Neural progenitor cell (in vitro differentiated cells): Measurements from ENCODE around the gene PARD3B. TPM values are rescaled to one million over a fixed set of nuclear protein-coding genes. Genes with fewer than 3 reads are reported as not detected.

Experiments used
- DNase-seq: peaks from one replicate; pipeline ENCODE4 v3.0.0-alpha.2; 2016; ENCODE audit warnings: low spot score
- H2AFZ ChIP-seq: fragments of 200-600 bp; sonication (generic); replicated peaks from 2 replicates; pipeline ENCODE4 v1.6.1; 2016; ENCODE audit warnings: antibody characterized with exemption
- H3F3A ChIP-seq: fragments of 200-600 bp; sonication (generic); 2 replicates; pipeline ENCODE4 v1.6.1; 2016; ENCODE audit warnings: antibody characterized with exemption, low read depth
- H3K27ac ChIP-seq: fragments of 200-600 bp; sonication (generic); 2 replicates; pipeline ENCODE4 v1.5.1; 2016; ENCODE audit warnings: mild to moderate bottlenecking
- H3K27me3 ChIP-seq: fragments of 200-600 bp; sonication (generic); 2 replicates; pipeline ENCODE4 v1.6.1; 2016; ENCODE audit warnings: mild to moderate bottlenecking, moderate library complexity
- H3K36me3 ChIP-seq: fragments of 200-600 bp; sonication (generic); 2 replicates; pipeline ENCODE4 v1.5.1; 2016
- H3K4me1 ChIP-seq: fragments of 200-600 bp; sonication (generic); 2 replicates; pipeline ENCODE4 v1.6.1; 2016; ENCODE audit warnings: mixed run types
- H3K4me2 ChIP-seq: fragments of 200-600 bp; sonication (generic); 2 replicates; pipeline ENCODE4 v1.6.1; 2016
- H3K4me3 ChIP-seq: fragments of 200-600 bp; sonication (generic); 2 replicates; pipeline ENCODE4 v1.5.1; 2016
- H3K79me2 ChIP-seq: fragments of 200-600 bp; sonication (generic); 2 replicates; pipeline ENCODE4 v1.6.1; 2016; ENCODE audit warnings: low read depth
- H3K9ac ChIP-seq: fragments of 200-600 bp; sonication (generic); 2 replicates; pipeline ENCODE4 v1.6.1; 2016
- H3K9me3 ChIP-seq: fragments of 200-600 bp; sonication (generic); 2 replicates; pipeline ENCODE4 v1.5.1; 2016; ENCODE audit warnings: low read depth
- H4K20me1 ChIP-seq: fragments of 200-600 bp; sonication (generic); 2 replicates; pipeline ENCODE4 v1.6.1; 2016; ENCODE audit warnings: low read depth
- H3K27ac Mint-ChIP-seq: 3 replicates; pipeline ENCODE4 v1.8.0; 2021; ENCODE audit warnings: mixed read lengths
- H3K27me3 Mint-ChIP-seq: 2 replicates; pipeline ENCODE4 v1.8.0; 2022; ENCODE audit warnings: low read depth, mild to moderate bottlenecking, inconsistent platforms, moderate library complexity, mixed read lengths; ENCODE audit not compliant: insufficient read depth
- H3K36me3 Mint-ChIP-seq: 3 replicates; pipeline ENCODE4 v1.8.0; 2021; ENCODE audit warnings: mixed read lengths
- H3K4me1 Mint-ChIP-seq: 3 replicates; pipeline ENCODE4 v1.8.0; 2021; ENCODE audit warnings: mixed read lengths
- H3K4me3 Mint-ChIP-seq: 3 replicates; pipeline ENCODE4 v1.8.0; 2021; ENCODE audit warnings: mild to moderate bottlenecking, moderate library complexity, mixed read lengths
- H3K9me3 Mint-ChIP-seq: 3 replicates; pipeline ENCODE4 v1.8.0; 2020; ENCODE audit warnings: mixed read lengths
- CTCF ChIP-seq: fragments of 200-600 bp; sonication (generic); IDR thresholded peaks from 2 replicates; pipeline ENCODE4 v1.5.1; 2017; ENCODE audit warnings: antibody characterized with exemption, mild to moderate bottlenecking
- EZH2 ChIP-seq: fragments of 200-600 bp; sonication (generic); IDR thresholded peaks from 2 replicates; pipeline ENCODE4 v1.6.1; 2017; ENCODE audit warnings: antibody characterized with exemption, mild to moderate bottlenecking, moderate library complexity
- EZH2phosphoT487 ChIP-seq: fragments of 200-600 bp; sonication (generic); IDR thresholded peaks from 2 replicates; pipeline ENCODE4 v1.6.1; 2017; ENCODE audit warnings: antibody characterized with exemption
- total RNA-seq: library from RNA; depleted of rRNA; stranded (reverse); fragments of >200 nt; gene quantifications from 2 replicates; pipeline ENCODE4 v1.2.3, GENCODE V29; 2015; ENCODE audit warnings: low replicate concordance

The PARD3B gene
- total RNA-seq, 1 donor from 2014 or later: 8.4 TPM

- no peaks in the 10 kb centered on the region for H3K79me2 ChIP-seq
- H3K9me3 ChIP-seq: no peaks in the 10 kb centered on the region
- no peaks in the 10 kb centered on the region for H3K4me1 ChIP-seq
- H3K4me3 ChIP-seq: no peak overlapping the region
- H3F3A ChIP-seq: peaks cover 8% of the 10 kb centered on the region
- Mint-ChIP-seq H3K9me3 (no peaks in the 10 kb centered on the region), H3K27ac (no peak overlapping the region), H3K36me3 (peaks cover 3% of the 10 kb centered on the region), H3K4me3 (no peak overlapping the region), H3K27me3 (no peaks in the 10 kb centered on the region), H3K4me1 (peaks cover 7% of the 10 kb centered on the region)
- no peak for DNase-seq
- no peak overlapping the region for H2AFZ ChIP-seq
- no peak overlapping the region for H3K27ac ChIP-seq
- no peak overlapping the region for H3K9ac ChIP-seq
- H3K4me2 ChIP-seq: no peak overlapping the region
- no peaks in the 10 kb centered on the region for H3K27me3 ChIP-seq
- H3K36me3 ChIP-seq: no peaks in the 10 kb centered on the region
- no peaks in the 10 kb centered on the region for H4K20me1 ChIP-seq
- TF ChIP-seq EZH2phosphoT487 (no peak), CTCF (no peak), EZH2 (no peak)
These were observed 99.9 kb downstream of the PARD3B start for GRCh38 chr2:204645018-204645773.

DNA sequence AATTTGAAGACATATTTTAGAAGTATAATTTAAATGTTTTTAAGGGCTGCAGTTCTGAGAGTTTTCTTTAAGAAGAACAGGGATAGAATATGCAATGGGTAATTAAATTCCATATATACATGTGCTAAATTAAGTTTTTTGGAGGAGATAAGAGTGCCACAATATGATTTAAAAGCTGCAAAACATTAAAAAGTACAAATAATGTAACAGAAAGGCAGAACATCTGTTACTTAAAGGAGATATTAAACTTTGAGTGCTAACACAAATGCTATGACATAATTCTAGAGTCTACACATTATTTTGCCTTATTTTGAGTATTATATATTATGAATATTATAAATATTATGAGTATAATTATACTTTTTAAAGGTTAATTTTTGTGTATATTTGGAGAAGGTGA is 102.4 kb downstream of the PARD3B start:
- H3K4me3 Mint-ChIP-seq: no peak overlapping the region
- no peaks in the 10 kb centered on the region for H3K9me3 ChIP-seq
- H3K27me3 ChIP-seq: no peaks in the 10 kb centered on the region
- H3K27ac Mint-ChIP-seq: no peak overlapping the region
- H3K27me3 Mint-ChIP-seq: no peaks in the 10 kb centered on the region
- H2AFZ ChIP-seq: no peak overlapping the region
- TF ChIP-seq EZH2 (no peak), EZH2phosphoT487 (no peak), CTCF (no peak)
- no peak overlapping the region for H3K27ac ChIP-seq
- no peak for DNase-seq
- peaks cover 7% of the 10 kb centered on the region for H3K4me1 Mint-ChIP-seq
- no peaks in the 10 kb centered on the region for H3K4me1 ChIP-seq
- no peaks in the 10 kb centered on the region for H3K79me2 ChIP-seq
- peaks cover 9% of the 10 kb centered on the region for H3K36me3 Mint-ChIP-seq
- H4K20me1 ChIP-seq: no peaks in the 10 kb centered on the region
- no peak overlapping the region for H3K4me2 ChIP-seq
- peaks cover 5% of the 10 kb centered on the region for H3K9me3 Mint-ChIP-seq
- H3K36me3 ChIP-seq: no peaks in the 10 kb centered on the region
- no peak overlapping the region for H3K9ac ChIP-seq
- H3K4me3 ChIP-seq: no peak overlapping the region
- H3F3A ChIP-seq: peaks cover 8% of the 10 kb centered on the region

DNA sequence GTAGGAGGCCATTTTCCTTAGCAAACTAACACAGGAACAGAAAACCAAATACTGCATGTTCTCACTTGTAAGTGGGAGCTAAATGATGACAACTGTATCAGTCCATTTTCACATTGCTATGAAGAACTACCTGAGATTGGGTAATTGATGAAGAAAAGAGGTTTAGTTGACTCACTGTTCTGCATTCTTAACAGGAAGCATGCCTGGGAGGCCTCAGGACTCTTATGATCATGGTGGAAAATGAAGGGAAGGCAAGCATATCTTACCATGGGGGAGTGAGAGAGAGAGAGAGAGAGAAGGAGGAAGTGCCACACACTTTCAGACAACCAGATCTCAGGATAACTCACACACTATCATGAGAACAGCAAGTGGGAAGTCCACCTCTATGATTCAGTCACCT is 105.3 kb downstream of the PARD3B start:
- H3K36me3 Mint-ChIP-seq: peaks cover 5% of the 10 kb centered on the region
- H3K4me1 ChIP-seq: no peaks in the 10 kb centered on the region
- no peaks in the 10 kb centered on the region for H3K27me3 Mint-ChIP-seq
- no peaks in the 10 kb centered on the region for H3K4me1 Mint-ChIP-seq
- no peaks in the 10 kb centered on the region for H3K9me3 ChIP-seq
- H3K4me3 Mint-ChIP-seq: no peak overlapping the region
- H3K27ac Mint-ChIP-seq: no peak overlapping the region
- no peak for DNase-seq
- H3K4me2 ChIP-seq: no peak overlapping the region
- no peak for TF ChIP-seq EZH2
- no peak for TF ChIP-seq EZH2phosphoT487
- no peaks in the 10 kb centered on the region for H4K20me1 ChIP-seq
- H3K79me2 ChIP-seq: no peaks in the 10 kb centered on the region
- peaks cover 5% of the 10 kb centered on the region for H3K9me3 Mint-ChIP-seq
- H3K27ac ChIP-seq: no peak overlapping the region
- no peak overlapping the region for H2AFZ ChIP-seq
- H3F3A ChIP-seq: peaks cover 8% of the 10 kb centered on the region
- no peak overlapping the region for H3K4me3 ChIP-seq
- H3K36me3 ChIP-seq: no peaks in the 10 kb centered on the region
- no peak overlapping the region for H3K9ac ChIP-seq
- H3K27me3 ChIP-seq: no peaks in the 10 kb centered on the region

GRCh38 chr2:204652063-204652462 is 106.8 kb downstream of the PARD3B start:
- H4K20me1 ChIP-seq: no peaks in the 10 kb centered on the region
- H3F3A ChIP-seq: peaks cover 6% of the 10 kb centered on the region
- Mint-ChIP-seq H3K4me1 (no peaks in the 10 kb centered on the region), H3K4me3 (no peak overlapping the region), H3K27me3 (no peaks in the 10 kb centered on the region), H3K9me3 (peaks cover 5% of the 10 kb centered on the region), H3K27ac (no peak overlapping the region), H3K36me3 (peaks cover 5% of the 10 kb centered on the region)
- H3K4me3 ChIP-seq: no peak overlapping the region
- no peaks in the 10 kb centered on the region for H3K27me3 ChIP-seq
- no peak overlapping the region for H3K4me2 ChIP-seq
- no peak overlapping the region for H3K27ac ChIP-seq
- H2AFZ ChIP-seq: no peak overlapping the region
- no peak for DNase-seq
- TF ChIP-seq CTCF (no peak), EZH2 (no peak), EZH2phosphoT487 (no peak)
- H3K9ac ChIP-seq: no peak overlapping the region
- no peaks in the 10 kb centered on the region for H3K79me2 ChIP-seq
- H3K4me1 ChIP-seq: no peaks in the 10 kb centered on the region
- H3K36me3 ChIP-seq: no peaks in the 10 kb centered on the region
- no peaks in the 10 kb centered on the region for H3K9me3 ChIP-seq
